Nucleus accumbens (tissue), 56 donors: ENCODE measurements around the gene PRUNE1.

Source experiments
- DNase-seq, 56 donors: peaks; one replicate each; lab custom pipeline; 2025; lab: John Stamatoyannopoulos, UW

PRUNE1 gene

GRCh38 chr1:150976879-150977694, 31.2 kb upstream of the PRUNE1 start:
- DNase-seq, result peak in 51 of 56 donors; percentile 17 to 91 (median 63)

GRCh38 chr1:150979092-150980056, 28.9 kb upstream of the PRUNE1 start:
- peak in 53 of 56 donors; percentile 11 to 95 (median 70) for DNase-seq

- DNase-seq, result no peak
Observed at GRCh38 chr1:150981177-150981804, 27.0 kb upstream of the PRUNE1 start.

- DNase-seq, result no peak
Observed at GRCh38 chr1:150981805-150982712, 26.2 kb upstream of the PRUNE1 start, which contains the start of gene ANXA9. Gene ANXA9 (plus strand): TSS chr1:150982292. CDS start chr1:150983106, 814 bp downstream.

DNA sequence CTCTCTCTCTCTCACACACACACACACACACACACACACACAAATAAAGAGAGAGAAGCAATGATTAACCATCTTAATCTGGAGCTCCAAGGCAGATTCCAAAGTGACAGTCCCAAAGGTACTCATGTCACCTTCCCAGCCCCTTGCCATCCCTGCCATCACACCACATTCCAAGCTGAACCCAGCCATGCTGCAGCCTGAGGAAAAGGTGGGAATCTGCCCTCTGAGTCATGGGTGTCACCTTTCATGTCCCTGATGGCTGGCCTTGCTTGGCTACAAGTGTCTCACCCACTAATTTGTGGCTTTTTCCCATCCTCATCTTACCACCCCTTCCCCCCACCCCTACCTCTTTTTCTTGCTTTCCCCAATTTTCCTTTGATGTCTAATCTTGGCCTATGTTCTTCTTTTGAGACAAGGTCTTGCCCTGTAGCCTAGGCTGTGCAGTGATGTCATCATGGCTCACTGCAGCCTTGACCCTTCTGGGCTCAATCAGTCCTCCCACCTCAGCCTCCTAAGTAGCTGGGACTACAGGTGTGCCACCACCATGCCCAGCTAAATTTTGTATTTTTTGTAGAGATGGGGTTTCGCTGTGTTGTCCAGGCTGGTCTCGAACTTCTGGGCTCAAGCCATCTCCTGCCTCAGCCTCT, 22.9 kb upstream of the PRUNE1 start:
- no peak for DNase-seq

DNA sequence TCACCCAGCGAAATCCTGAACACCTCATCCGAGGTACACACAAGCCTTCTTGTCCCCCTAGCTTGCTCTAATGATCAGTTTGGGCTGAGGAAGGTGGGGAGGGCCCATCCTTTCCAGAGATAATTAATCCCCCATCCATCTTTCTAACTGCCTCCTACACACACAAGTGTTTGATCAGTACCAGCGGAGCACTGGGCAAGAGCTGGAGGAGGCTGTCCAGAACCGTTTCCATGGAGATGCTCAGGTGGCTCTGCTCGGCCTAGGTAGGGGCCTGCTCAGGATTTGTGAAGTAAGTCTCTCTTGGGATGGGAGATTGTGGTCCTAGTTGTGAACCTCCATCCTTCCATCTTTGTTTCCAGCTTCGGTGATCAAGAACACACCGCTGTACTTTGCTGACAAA, 20.3 kb upstream of the PRUNE1 start:
- DNase-seq, result no peak

- no peak for DNase-seq
Observed at GRCh38 chr1:150992626-150993025, 15.6 kb upstream of the PRUNE1 start.

GRCh38 chr1:150994248-150994647, 14.0 kb upstream of the PRUNE1 start:
- no peak for DNase-seq

- no peak for DNase-seq
Observed at GRCh38 chr1:150995460-150995859, 12.8 kb upstream of the PRUNE1 start.

- peak in 13 of 56 donors; percentile 6 to 47 (median 23) for DNase-seq
Observed at GRCh38 chr1:150995896-150996295, 12.4 kb upstream of the PRUNE1 start.

- no peak for DNase-seq
Observed at GRCh38 chr1:150997126-150997872, 10.9 kb upstream of the PRUNE1 start.

- DNase-seq, result no peak
Observed at GRCh38 chr1:150997949-150998348, 10.3 kb upstream of the PRUNE1 start.

GRCh38 chr1:150999051-150999674, 9.1 kb upstream of the PRUNE1 start:
- DNase-seq, result peak in 25 of 56 donors; percentile 5 to 39 (median 17)

- no peak for DNase-seq
Observed at GRCh38 chr1:150999926-151000325, 8.3 kb upstream of the PRUNE1 start.

DNA sequence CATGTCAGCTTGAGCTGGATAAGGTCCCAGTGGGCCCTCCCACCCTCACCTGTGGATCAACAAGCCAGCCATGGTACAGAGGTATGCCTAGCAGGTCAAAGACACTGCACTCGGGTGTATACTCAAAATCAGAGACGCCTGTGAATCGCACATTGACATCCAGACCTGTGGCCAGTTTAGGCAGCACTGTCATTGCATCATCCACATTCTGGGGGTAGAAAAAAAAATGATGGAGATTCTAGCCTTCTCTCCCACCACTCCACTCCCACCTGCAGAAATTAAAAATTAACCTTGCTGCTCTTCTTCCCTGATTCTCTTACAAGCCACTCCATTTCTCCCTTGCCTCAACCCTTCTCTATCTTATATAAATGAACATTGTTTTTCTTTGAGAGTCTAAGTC, 7.8 kb upstream of the PRUNE1 start:
- no peak for DNase-seq

DNA sequence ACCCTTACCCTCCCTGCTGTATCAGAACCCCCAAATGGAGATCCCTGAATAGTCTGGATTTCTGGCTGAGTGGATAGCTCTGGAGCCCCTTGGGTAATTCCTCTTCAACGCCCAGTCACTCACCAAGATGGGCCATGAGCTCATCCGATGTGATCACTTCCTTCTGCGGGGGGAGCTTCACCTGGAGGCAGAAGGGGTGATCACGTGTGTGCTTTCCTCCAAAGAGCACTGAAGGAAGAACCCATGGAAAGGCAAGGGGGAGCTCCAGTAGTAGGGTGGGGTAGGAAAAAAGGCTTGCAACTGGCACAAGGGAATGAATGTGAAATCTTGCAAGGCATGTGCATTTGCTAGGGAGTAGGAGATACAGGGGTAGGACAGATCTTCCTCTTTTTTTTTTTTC, 6.6 kb upstream of the PRUNE1 start:
- peak in 1 of 56 donors; percentile 5 for DNase-seq

- no peak for DNase-seq
Observed at GRCh38 chr1:151002051-151002450, 6.2 kb upstream of the PRUNE1 start.

DNA sequence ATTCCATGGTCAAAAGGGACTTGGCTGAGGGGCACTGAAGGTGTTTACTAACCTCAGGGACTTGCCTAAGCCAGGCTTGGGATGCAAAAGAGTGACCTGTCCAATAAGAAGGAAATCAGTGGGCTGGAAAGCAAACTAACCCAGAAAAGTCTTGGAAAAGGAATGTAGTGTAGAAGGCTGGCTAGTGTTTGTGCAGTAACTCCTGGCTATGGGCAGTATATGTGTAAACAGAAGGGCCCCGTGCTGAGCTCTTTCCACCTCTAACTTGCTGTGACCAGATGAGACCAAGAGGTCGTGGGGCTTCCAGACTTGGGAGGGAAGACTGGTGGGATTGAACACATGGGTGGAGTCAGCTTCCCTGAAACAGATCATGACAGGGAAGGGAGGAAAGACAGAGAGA, 5.6 kb upstream of the PRUNE1 start:
- DNase-seq, result no peak
